SU-DHL-6 (cell line): ENCODE measurements around the gene PDGFA.

Experiments
- CTCF ChIP-seq: fragments of 200-600 bp; sonication (generic); IDR thresholded peaks from one replicate; pipeline ENCODE4 v1.5.1; 2017; ENCODE audit warnings: antibody characterized with exemption, mild to moderate bottlenecking, low read length, moderate library complexity; ENCODE audit not compliant: insufficient read depth, poor library complexity, severe bottlenecking
- EZH2phosphoT487 ChIP-seq: fragments of 200-600 bp; sonication (generic), shearing (Covaris generic); conservative IDR thresholded peaks from 2 replicates; pipeline ENCODE4 v1.6.1; 2018; ENCODE audit warnings: mild to moderate bottlenecking, antibody characterized with exemption, low read length, moderate library complexity, mixed read lengths

- no peak for TF ChIP-seq CTCF
- no peak for TF ChIP-seq EZH2phosphoT487
Observed at GRCh38 chr7:541661-542060, 22.0 kb upstream of the PDGFA start.
